CD4-positive, CD25-positive, alpha-beta regulatory T cell (primary cell): ENCODE results near the gene NACC1. TPM values are rescaled to one million over a fixed set of nuclear protein-coding genes. Genes with fewer than 3 reads are reported as not detected.
"Not testable (repeated sequence)": the region's sequence is repeated elsewhere in the genome, so short reads cannot be mapped to it uniquely, and the experiment has no call there.

Experiments used
- ATAC-seq, 2 donors: fragments of 150-1000 bp; cut with Tn5 transposase; one replicate each; pipeline ENCODE4 v1.10.0; 2021; ENCODE audit warnings: low read depth in 2 of 2, moderate number of reproducible peaks in 2 of 2, moderate library complexity in 1 of 2
- DNase-seq, 3 donors: peaks; one replicate each; pipeline versions ENCODE4 v3.0.0 to v3.0.0-alpha.2; 2012 to 2022; ENCODE audit warnings: mixed read lengths in 1 of 3
- H3K27ac ChIP-seq: one replicate; pipeline ENCODE4 v1.7.0; 2013; ENCODE audit warnings: mild to moderate bottlenecking, low read length; ENCODE audit not compliant: insufficient read depth, poor library complexity, severe bottlenecking
- H3K27me3 ChIP-seq: one replicate; pipeline ENCODE4 v1.7.0; 2013; ENCODE audit warnings: low read length; ENCODE audit not compliant: control insufficient read depth, insufficient read depth
- H3K36me3 ChIP-seq: one replicate; pipeline ENCODE4 v1.7.0; 2013; ENCODE audit warnings: mild to moderate bottlenecking, low read length, moderate library complexity; ENCODE audit not compliant: control insufficient read depth, insufficient read depth
- H3K4me1 ChIP-seq: 2 replicates; pipeline ENCODE4 v1.7.0; 2013; ENCODE audit warnings: mild to moderate bottlenecking, low read length; ENCODE audit not compliant: insufficient read depth, control insufficient read depth, poor library complexity, severe bottlenecking
- H3K4me3 ChIP-seq: one replicate; pipeline ENCODE4 v1.7.0; 2013; ENCODE audit warnings: low read depth, mild to moderate bottlenecking, low read length, moderate library complexity
- H3K9me3 ChIP-seq, 2 experiments: 1 replicate in 1 of 2; 2 replicates in 1 of 2; pipeline ENCODE4 v1.7.0; 2013; ENCODE audit warnings: low read length in 2 of 2, mild to moderate bottlenecking in 1 of 2, moderate library complexity in 1 of 2; ENCODE audit not compliant: control insufficient read depth in 2 of 2
- H3K27ac Mint-ChIP-seq, 3 donors: one replicate each; pipeline ENCODE4 v1.8.0; 2020 to 2022; ENCODE audit warnings: mild to moderate bottlenecking in 3 of 3, mixed read lengths in 3 of 3, moderate library complexity in 2 of 3
- H3K27me3 Mint-ChIP-seq: one replicate; pipeline ENCODE4 v1.8.0; 2022; ENCODE audit warnings: mild to moderate bottlenecking, mixed read lengths
- H3K36me3 Mint-ChIP-seq: one replicate; pipeline ENCODE4 v1.8.0; 2020; ENCODE audit warnings: mixed read lengths
- H3K4me1 Mint-ChIP-seq, 4 donors: one replicate each; pipeline ENCODE4 v1.8.0; 2020 to 2022; ENCODE audit warnings: mixed read lengths in 4 of 4, mild to moderate bottlenecking in 1 of 4
- H3K4me3 Mint-ChIP-seq, 4 donors: one replicate each; pipeline ENCODE4 v1.8.0; 2020 to 2022; ENCODE audit warnings: mild to moderate bottlenecking in 4 of 4, mixed read lengths in 4 of 4, moderate library complexity in 3 of 4
- H3K9me3 Mint-ChIP-seq, 7 donors: one replicate each; pipeline ENCODE4 v1.8.0; 2020 to 2022; ENCODE audit warnings: mixed read lengths in 7 of 7, mild to moderate bottlenecking in 3 of 7, moderate library complexity in 2 of 7
- polyA plus RNA-seq, 4 donors: library from polyadenylated mRNA; unstranded; fragments of 300-500 nt; fragmentation: Illumina TruSeq; gene quantifications; one replicate each; pipeline ENCODE4 v1.2.3, GENCODE V29; 2021
- total RNA-seq: library from RNA; stranded (reverse); gene quantifications from one replicate; pipeline ENCODE4 v1.2.3, GENCODE V29; 2022

The NACC1 gene
- total and polyA plus RNA-seq, 5 donors from 2014 or later, result 0.71 to 25.4 (median 1.4) TPM

DNA sequence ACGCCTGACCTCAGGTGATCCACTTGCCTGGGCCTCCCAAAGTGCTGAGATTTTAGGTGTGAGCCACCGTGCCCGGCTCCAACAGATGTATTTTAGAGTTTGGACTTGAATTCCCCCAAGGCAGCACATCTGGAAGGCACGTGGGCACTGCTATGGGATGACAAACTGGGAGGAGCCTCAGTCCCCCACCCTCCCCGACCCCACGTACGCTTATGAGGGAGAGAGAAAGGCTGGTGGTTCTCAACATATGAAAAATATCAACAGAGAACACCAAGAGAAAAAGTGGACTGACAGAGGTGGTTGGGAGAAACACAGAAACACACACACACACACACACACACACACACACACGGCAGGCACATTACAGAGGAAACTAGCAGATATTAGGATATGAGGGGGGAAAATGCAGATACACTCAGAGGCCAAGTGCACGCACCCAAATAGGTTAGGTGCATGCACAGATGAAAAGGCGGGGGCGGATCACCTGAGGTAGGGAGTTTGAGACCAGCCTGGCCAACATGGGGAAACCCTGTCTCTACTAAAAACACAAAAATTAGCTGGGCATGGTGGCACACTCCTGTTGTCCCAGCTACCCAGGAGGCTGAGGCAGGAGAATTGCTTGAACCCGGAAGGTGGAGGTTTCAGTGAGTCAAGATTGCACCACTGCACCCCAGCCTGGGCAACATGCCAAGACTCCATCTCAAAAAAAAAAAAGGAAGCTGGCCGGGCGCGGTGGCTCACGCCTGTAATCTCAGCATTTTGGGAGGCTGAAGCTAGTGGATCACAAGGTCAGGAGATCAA lies 28.9 kb downstream of the NACC1 start:
- Histone ChIP-seq H3K27me3 (no peaks in the 10 kb centered on the region), H3K9me3 (no peaks in the 10 kb centered on the region), H3K36me3 (peaks cover 14% of the 10 kb centered on the region), H3K27ac (no peak overlapping the region), H3K4me1 (peaks cover 27% of the 10 kb centered on the region), H3K4me3 (no peak overlapping the region)
- H3K27me3 Mint-ChIP-seq, result no peaks in the 10 kb centered on the region
- peaks cover 2% of the 10 kb centered on the region for H3K36me3 Mint-ChIP-seq
- no peaks in the 10 kb centered on the region for H3K9me3 Mint-ChIP-seq
- DNase-seq, result no peak
- H3K27ac Mint-ChIP-seq, result no peak overlapping the region
- H3K4me3 Mint-ChIP-seq, result peak overlapping the region in 3 of 4 donors; percentile 28 to 86 (median 56)
- no peak for ATAC-seq
- peaks cover 0 to 30% (median 10%) of the 10 kb centered on the region in 4 donors for H3K4me1 Mint-ChIP-seq

DNA sequence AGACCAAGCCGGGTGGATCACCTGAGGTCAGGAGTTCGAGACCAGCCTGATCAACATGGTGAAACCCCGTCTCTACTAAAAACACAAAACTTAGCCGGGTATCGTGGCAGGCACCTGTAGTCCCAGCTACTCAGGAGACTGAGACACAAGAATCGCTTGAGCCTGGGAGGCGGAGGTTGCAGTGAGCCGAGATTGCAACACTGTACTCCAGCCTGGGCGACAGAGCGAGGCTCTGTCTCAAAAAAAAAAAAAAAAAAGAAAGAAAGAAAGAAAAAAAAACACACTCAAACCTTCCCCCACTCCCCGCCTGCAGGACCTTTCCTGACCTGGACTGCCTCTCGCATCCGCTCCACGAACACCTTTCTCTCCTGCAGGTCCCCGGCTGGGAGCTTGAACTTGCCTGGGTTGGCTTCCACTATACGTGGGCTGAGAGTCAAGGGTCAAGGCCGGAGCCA lies 31.1 kb downstream of the NACC1 start:
- H3K36me3 ChIP-seq, result peaks cover 11% of the 10 kb centered on the region
- H3K9me3 Mint-ChIP-seq, DNase-seq, H3K27me3 Mint-ChIP-seq, H3K27me3 ChIP-seq, ATAC-seq, H3K9me3 ChIP-seq: not testable (repeated sequence)
- Mint-ChIP-seq H3K4me3 (peak overlapping the region; percentile 94 to 99 (median 98)), H3K4me1 (peaks cover 0 to 30% (median 10%) of the 10 kb centered on the region in 4 donors), H3K27ac (peak overlapping the region; percentile 42 to 99 (median 91)), H3K36me3 (peaks cover 10% of the 10 kb centered on the region)
- H3K4me1 ChIP-seq, result peaks cover 34% of the 10 kb centered on the region
- peak overlapping the region; percentile 97 for H3K27ac ChIP-seq
- peak overlapping the region; percentile 66 for H3K4me3 ChIP-seq

DNA sequence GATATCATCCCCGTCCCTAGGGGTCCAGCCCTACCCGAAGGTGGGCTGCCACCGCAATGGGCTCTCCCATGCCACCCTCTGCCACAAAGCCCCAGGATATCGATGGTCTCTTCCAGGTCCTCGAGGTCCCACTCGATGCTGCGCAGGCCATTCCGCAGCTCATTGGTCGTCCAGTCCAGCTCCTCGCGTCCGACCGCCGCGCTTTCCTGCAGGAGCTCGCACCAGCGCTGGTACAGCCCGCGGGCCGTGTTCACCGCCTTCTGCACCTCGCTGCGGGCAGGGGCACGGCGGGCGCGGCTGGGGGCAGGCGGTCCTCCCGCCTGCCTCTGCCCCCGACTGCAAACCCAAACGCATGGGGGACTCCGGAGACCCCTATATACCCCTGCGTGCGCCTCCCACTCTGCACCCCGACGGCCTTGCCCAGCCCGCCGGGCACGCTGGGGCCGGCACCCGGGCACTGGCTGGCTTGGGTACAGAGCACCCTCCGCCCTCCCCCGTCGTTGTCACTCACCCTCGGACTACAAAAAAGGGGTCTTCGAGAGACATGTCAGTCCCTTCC lies 31.6 kb downstream of the NACC1 start:
- Mint-ChIP-seq H3K36me3 (peaks cover 14% of the 10 kb centered on the region), H3K4me3 (peak overlapping the region; percentile 94 to 99 (median 98)), H3K27me3 (peaks cover 11% of the 10 kb centered on the region), H3K4me1 (peaks cover 0 to 30% (median 10%) of the 10 kb centered on the region in 4 donors), H3K27ac (peak overlapping the region in 2 of 3 donors; percentile 99), H3K9me3 (peaks cover 0 to 5% (median 0%) of the 10 kb centered on the region in 7 donors)
- peaks cover 34% of the 10 kb centered on the region for H3K4me1 ChIP-seq
- peaks cover 6% of the 10 kb centered on the region for H3K36me3 ChIP-seq
- no peaks in the 10 kb centered on the region for H3K27me3 ChIP-seq
- H3K9me3 ChIP-seq, result no peaks in the 10 kb centered on the region
- peak; percentile 0 for ATAC-seq
- DNase-seq, result peak in 1 of 3 donors; percentile 57
- peak overlapping the region; percentile 97 for H3K27ac ChIP-seq
- H3K4me3 ChIP-seq, result peak overlapping the region; percentile 66

DNA sequence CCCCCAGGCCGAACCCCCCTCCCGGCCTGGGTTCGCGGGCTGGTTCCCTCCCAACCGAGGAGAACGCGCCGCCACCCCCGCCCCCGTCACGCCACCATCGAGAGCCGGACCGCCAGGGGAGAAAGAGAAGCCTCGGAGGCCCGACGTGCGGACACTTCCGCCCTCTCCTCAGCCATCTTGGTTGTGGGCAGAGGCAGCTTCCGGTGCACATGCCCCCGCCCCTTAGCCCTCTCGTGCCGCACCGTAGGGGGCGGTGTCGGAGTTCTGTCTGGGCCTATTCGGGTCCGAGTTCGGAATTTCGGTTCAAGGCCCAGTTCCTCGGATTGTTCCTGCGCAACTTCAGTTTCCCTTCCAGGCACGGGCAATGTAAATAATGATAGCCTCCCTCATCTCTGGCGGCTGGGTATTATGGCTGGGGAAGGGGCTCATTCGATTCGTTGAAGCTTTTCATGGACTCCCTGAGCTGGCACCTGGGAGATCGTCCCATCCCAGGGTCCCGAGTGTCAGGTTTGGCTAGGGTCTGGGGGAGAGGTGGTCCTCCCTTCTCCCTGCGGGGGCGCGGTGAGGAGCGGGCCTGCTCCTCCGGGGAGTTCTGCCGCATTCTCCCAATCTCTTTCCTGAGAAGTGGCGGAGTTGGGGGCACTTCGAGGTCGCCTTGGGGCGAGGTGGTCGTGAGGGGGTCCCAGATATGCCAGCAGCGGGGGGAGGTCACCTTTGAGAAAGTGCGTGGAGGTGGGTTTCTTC lies 32.3 kb downstream of the NACC1 start, which contains the start of the genes IER2 and STX10:
Gene IER2 (plus strand): TSS at position 225 of the 744 bp plus-strand sequence. CDS start 2,776 bp downstream, outside the sequence.
Gene STX10 (minus strand): TSS at position 189 of the 744 bp plus-strand sequence. CDS start 202 bp downstream, outside the sequence.
- peaks cover 39% of the 10 kb centered on the region for H3K4me1 ChIP-seq
- H3K4me3 Mint-ChIP-seq, result peak within 1 kb of the TSS; percentile 94 to 99 (median 98)
- peak; percentile 90 to 95 (median 91) for DNase-seq
- peaks cover 16% of the 10 kb centered on the region for H3K27me3 Mint-ChIP-seq
- H3K9me3 ChIP-seq, result no peaks in the 10 kb centered on the region
- H3K4me3 ChIP-seq, result peak within 1 kb of the TSS; percentile 92
- H3K36me3 ChIP-seq, result peaks cover 1% of the 10 kb centered on the region
- peaks cover 14% of the 10 kb centered on the region for H3K36me3 Mint-ChIP-seq
- peak within 1 kb of the TSS; percentile 97 for H3K27ac ChIP-seq
- peaks cover 0 to 5% (median 1%) of the 10 kb centered on the region in 7 donors for H3K9me3 Mint-ChIP-seq
- ATAC-seq, result peak; percentile 62 to 65
- no peaks in the 10 kb centered on the region for H3K27me3 ChIP-seq
- peak within 1 kb of the TSS; percentile 96 to 99 (median 99) for H3K27ac Mint-ChIP-seq
- H3K4me1 Mint-ChIP-seq, result peaks cover 0 to 33% (median 13%) of the 10 kb centered on the region in 4 donors

DNA sequence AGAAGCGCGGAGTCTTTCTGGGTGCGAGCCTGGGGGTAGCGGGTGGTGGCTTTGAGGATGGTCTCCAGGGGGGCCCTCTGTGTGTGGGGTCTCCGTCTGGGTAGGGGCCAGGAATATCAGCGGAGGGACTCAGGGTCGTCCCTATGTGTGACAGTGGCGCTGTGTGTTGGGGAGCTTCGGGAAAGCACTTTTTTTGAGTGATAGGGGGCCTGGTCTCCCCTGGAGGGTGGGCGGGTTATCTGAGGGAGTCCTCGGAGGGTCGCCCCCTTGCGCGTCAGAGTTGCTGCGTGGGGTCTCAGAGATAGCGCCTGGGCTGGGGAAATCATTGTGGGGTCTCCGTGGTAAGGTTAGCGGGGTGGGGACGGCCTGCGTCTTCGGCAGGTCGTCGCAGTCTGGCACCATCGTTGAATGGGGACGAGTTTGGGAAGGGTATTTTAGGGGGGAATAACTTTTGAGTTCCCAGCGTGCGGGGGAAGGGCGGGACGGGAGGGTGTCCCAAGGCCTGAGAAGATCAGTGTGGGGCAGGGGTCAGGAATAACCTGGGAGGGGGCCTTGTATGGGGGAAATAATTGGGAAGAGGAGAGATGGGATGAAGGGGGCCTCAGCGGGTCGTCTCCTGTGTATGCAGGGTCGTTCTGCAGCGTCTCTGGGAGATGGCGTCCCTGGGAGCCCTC lies 33.0 kb downstream of the NACC1 start:
- Mint-ChIP-seq H3K27ac (peak overlapping the region; percentile 96 to 99 (median 99)), H3K4me1 (peaks cover 0 to 37% (median 15%) of the 10 kb centered on the region in 4 donors), H3K4me3 (peak overlapping the region; percentile 94 to 99 (median 98)), H3K36me3 (peaks cover 14% of the 10 kb centered on the region), H3K9me3 (peaks cover 0 to 5% (median 1%) of the 10 kb centered on the region in 7 donors), H3K27me3 (peaks cover 22% of the 10 kb centered on the region)
- Histone ChIP-seq H3K36me3 (no peaks in the 10 kb centered on the region), H3K4me1 (peaks cover 46% of the 10 kb centered on the region), H3K27me3 (no peaks in the 10 kb centered on the region), H3K4me3 (peak overlapping the region; percentile 92), H3K9me3 (no peaks in the 10 kb centered on the region), H3K27ac (peak overlapping the region; percentile 97)
- peak in 2 of 3 donors; percentile 7 to 45 for DNase-seq
- peak; percentile 3 to 6 for ATAC-seq

DNA sequence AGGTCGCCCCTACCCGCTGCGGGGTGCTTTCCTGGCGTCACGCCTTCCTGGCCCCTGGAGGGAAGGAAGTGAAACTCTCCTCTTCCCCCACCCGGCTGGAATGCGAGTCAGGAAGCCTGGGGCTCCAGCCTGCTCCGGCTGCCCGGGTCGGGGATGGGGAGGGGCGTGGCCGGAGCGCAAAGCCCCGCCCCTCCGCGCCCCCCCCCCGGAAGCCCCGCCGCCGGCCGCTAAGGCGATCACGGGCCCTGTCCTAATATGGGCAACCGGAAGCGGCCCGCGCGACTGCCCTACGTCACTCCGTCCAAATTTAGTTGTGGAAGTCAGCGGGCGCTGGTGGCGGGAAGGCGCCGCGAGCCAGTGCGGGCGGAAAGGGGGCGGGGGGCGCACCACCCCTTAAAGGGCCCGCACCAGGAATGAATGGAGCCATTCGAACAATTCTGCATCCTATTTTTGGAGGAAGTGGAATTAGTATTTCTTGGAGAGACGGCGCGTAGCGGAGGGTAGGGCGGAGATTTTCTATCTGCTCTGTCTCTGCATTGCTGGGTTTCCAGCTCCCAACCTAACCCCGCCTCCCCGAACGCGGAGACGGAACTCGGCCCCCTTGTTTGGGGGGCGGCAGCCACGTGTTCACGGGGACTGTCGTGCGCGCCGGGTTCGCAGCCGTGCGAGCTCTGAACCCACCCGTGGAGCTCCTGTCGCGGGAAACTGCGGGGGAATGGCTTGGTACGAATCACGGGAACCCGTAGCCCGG lies 33.7 kb downstream of the NACC1 start:
- H3K4me1 Mint-ChIP-seq, result peaks cover 0 to 44% (median 19%) of the 10 kb centered on the region in 4 donors
- peak; percentile 54 to 63 for ATAC-seq
- H3K9me3 Mint-ChIP-seq, result peaks cover 0 to 5% (median 1%) of the 10 kb centered on the region in 7 donors
- H3K27me3 ChIP-seq, result no peaks in the 10 kb centered on the region
- H3K27ac Mint-ChIP-seq, result peak overlapping the region; percentile 99 to 100 (median 99)
- H3K27ac ChIP-seq, result peak overlapping the region; percentile 97
- H3K4me3 Mint-ChIP-seq, result peak overlapping the region; percentile 94 to 99 (median 98)
- H3K27me3 Mint-ChIP-seq, result peaks cover 29% of the 10 kb centered on the region
- H3K36me3 Mint-ChIP-seq, result peaks cover 14% of the 10 kb centered on the region
- peaks cover 53% of the 10 kb centered on the region for H3K4me1 ChIP-seq
- H3K9me3 ChIP-seq, result no peaks in the 10 kb centered on the region
- no peaks in the 10 kb centered on the region for H3K36me3 ChIP-seq
- peak; percentile 94 to 97 (median 96) for DNase-seq
- H3K4me3 ChIP-seq, result peak overlapping the region; percentile 98
